Stomach smooth muscle (tissue), 2 donors: ENCODE results near the gene STX1B.
A peak's percentile ranks its signal among the peaks of the same experiment; 100 is the strongest.
"Not testable (repeated sequence)": the region's sequence is repeated elsewhere in the genome, so short reads cannot be mapped to it uniquely, and the experiment has no call there.

Experiments
- H3K27ac ChIP-seq: one replicate; pipeline ENCODE4 v1.7.0; 2013; ENCODE audit warnings: mild to moderate bottlenecking, low read length, inconsistent platforms
- H3K27me3 ChIP-seq, 2 donors: one replicate each; pipeline ENCODE4 v1.7.0; 2013; ENCODE audit warnings: low read length in 2 of 2; ENCODE audit not compliant: insufficient read depth in 2 of 2, control insufficient read depth in 1 of 2
- H3K36me3 ChIP-seq, 2 donors: one replicate each; pipeline ENCODE4 v1.7.0; 2013; ENCODE audit warnings: low read length in 2 of 2; ENCODE audit not compliant: control insufficient read depth in 2 of 2, insufficient read depth in 2 of 2
- H3K4me1 ChIP-seq: one replicate; pipeline ENCODE4 v1.7.0; 2013; ENCODE audit warnings: low read length; ENCODE audit not compliant: control insufficient read depth, insufficient read depth
- H3K4me3 ChIP-seq, 2 donors: one replicate each; pipeline ENCODE4 v1.7.0; 2013; ENCODE audit warnings: low read length in 2 of 2
- H3K9ac ChIP-seq, 2 donors: one replicate each; pipeline ENCODE4 v1.7.0; 2013; ENCODE audit warnings: low read length in 2 of 2, mild to moderate bottlenecking in 1 of 2
- H3K9me3 ChIP-seq, 2 donors: one replicate each; pipeline ENCODE4 v1.7.0; 2013; ENCODE audit warnings: low read length in 2 of 2; ENCODE audit not compliant: control insufficient read depth in 2 of 2
- donor health status: healthy.
- donor health status: Pancreatic carcinoma.

The STX1B gene

GRCh38 chr16:30949650-30950515 is 60.6 kb downstream of the STX1B start:
- peaks cover 38% of the 10 kb centered on the region for H3K4me1 ChIP-seq
- no peaks in the 10 kb centered on the region for H3K9me3 ChIP-seq
- peak overlapping the region; percentile 85 for H3K27ac ChIP-seq
- H3K36me3 ChIP-seq, result peaks cover 0 to 4% of the 10 kb centered on the region in 2 donors
- H3K27me3 ChIP-seq, result no peaks in the 10 kb centered on the region
- H3K4me3 ChIP-seq, result peak overlapping the region; percentile 80 to 93
- H3K9ac ChIP-seq, result peak overlapping the region; percentile 71 to 81

- H3K9me3 ChIP-seq, result no peaks in the 10 kb centered on the region
- H3K27me3 ChIP-seq, result no peaks in the 10 kb centered on the region
- peaks cover 0 to 5% of the 10 kb centered on the region in 2 donors for H3K36me3 ChIP-seq
- peak within 1 kb of the TSS; percentile 85 for H3K27ac ChIP-seq
- H3K4me3 ChIP-seq, result peak within 1 kb of the TSS; percentile 80 to 93
- H3K4me1 ChIP-seq, result peaks cover 37% of the 10 kb centered on the region
- H3K9ac ChIP-seq, result peak within 1 kb of the TSS; percentile 71 to 81
These were observed 61.5 kb downstream of the STX1B start, which contains the start of gene ORAI3 for GRCh38 chr16:30948667-30949649. ORAI3 (plus strand) TSS chr16:30949068; CDS start chr16:30949290, 222 bp downstream.

- Histone ChIP-seq H3K4me1 (peaks cover 29% of the 10 kb centered on the region), H3K4me3 (peak overlapping the region; percentile 80 to 93), H3K9me3 (no peaks in the 10 kb centered on the region), H3K27me3 (no peaks in the 10 kb centered on the region), H3K9ac (peak overlapping the region; percentile 69 to 81), H3K36me3 (peaks cover 3 to 8% of the 10 kb centered on the region in 2 donors), H3K27ac (peak overlapping the region; percentile 85)
These were observed 62.4 kb downstream of the STX1B start for GRCh38 chr16:30947859-30948666.

GRCh38 chr16:30947541-30947858 is 62.9 kb downstream of the STX1B start:
- peak overlapping the region; percentile 85 for H3K27ac ChIP-seq
- no peaks in the 10 kb centered on the region for H3K27me3 ChIP-seq
- H3K36me3 ChIP-seq, result peaks cover 3 to 13% of the 10 kb centered on the region in 2 donors
- no peaks in the 10 kb centered on the region for H3K9me3 ChIP-seq
- H3K4me1 ChIP-seq, result peaks cover 29% of the 10 kb centered on the region
- peak overlapping the region in 1 of 2 donors; percentile 81 for H3K9ac ChIP-seq
- peak overlapping the region in 1 of 2 donors; percentile 80 for H3K4me3 ChIP-seq

GRCh38 chr16:30946671-30947540 is 63.5 kb downstream of the STX1B start:
- Histone ChIP-seq H3K27ac (no peak overlapping the region), H3K27me3 (no peaks in the 10 kb centered on the region), H3K4me3 (no peak overlapping the region), H3K9me3 (no peaks in the 10 kb centered on the region), H3K4me1 (peaks cover 34% of the 10 kb centered on the region), H3K9ac (no peak overlapping the region), H3K36me3 (peaks cover 6 to 14% of the 10 kb centered on the region in 2 donors)

GRCh38 chr16:30944352-30944751 is 66.1 kb downstream of the STX1B start:
- no peaks in the 10 kb centered on the region for H3K27me3 ChIP-seq
- H3K9me3 ChIP-seq, result no peaks in the 10 kb centered on the region
- peaks cover 15% of the 10 kb centered on the region for H3K4me1 ChIP-seq
- no peak overlapping the region for H3K4me3 ChIP-seq
- H3K27ac ChIP-seq, result no peak overlapping the region
- H3K9ac ChIP-seq, result no peak overlapping the region
- H3K36me3 ChIP-seq, result peaks cover 6 to 14% of the 10 kb centered on the region in 2 donors

- Histone ChIP-seq H3K27me3 (no peaks in the 10 kb centered on the region), H3K27ac (no peak overlapping the region), H3K4me3 (no peak overlapping the region), H3K4me1 (peaks cover 15% of the 10 kb centered on the region), H3K36me3 (peaks cover 6 to 15% of the 10 kb centered on the region in 2 donors), H3K9me3 (no peaks in the 10 kb centered on the region), H3K9ac (no peak overlapping the region)
These were observed 68.0 kb downstream of the STX1B start for GRCh38 chr16:30942426-30942806.

- Histone ChIP-seq H3K4me1 (peaks cover 16% of the 10 kb centered on the region), H3K36me3 (peaks cover 6 to 15% of the 10 kb centered on the region in 2 donors), H3K9ac (no peak overlapping the region), H3K9me3 (no peaks in the 10 kb centered on the region), H3K4me3 (no peak overlapping the region), H3K27ac (no peak overlapping the region), H3K27me3 (no peaks in the 10 kb centered on the region)
These were observed 68.6 kb downstream of the STX1B start for GRCh38 chr16:30941600-30942425.

- H3K27ac ChIP-seq, H3K9me3 ChIP-seq, H3K4me3 ChIP-seq, H3K9ac ChIP-seq, H3K27me3 ChIP-seq: not testable (repeated sequence)
- H3K4me1 ChIP-seq, result peaks cover 16% of the 10 kb centered on the region
- H3K36me3 ChIP-seq, result peaks cover 9 to 20% of the 10 kb centered on the region in 2 donors
These were observed 70.9 kb downstream of the STX1B start for GRCh38 chr16:30939571-30939970.
